HG02938 (cell line): Measurements from ENCODE around the gene PLEKHO2.

Experiments
- ATAC-seq: cut with Tn5 transposase; IDR thresholded peaks from one replicate; pipeline ENCODE4 v1.9.1; 2021; ENCODE audit warnings: mild to moderate bottlenecking, moderate library complexity; ENCODE audit not compliant: unreplicated experiment

Gene PLEKHO2

GRCh38 chr15:64911311-64912186 is 69.8 kb downstream of the PLEKHO2 start, which contains the start of gene ANKDD1A:
Gene ANKDD1A (plus strand): TSS chr15:64911902. CDS start chr15:64911931, 29 bp downstream.
- ATAC-seq = no peak

GRCh38 chr15:64912379-64913325 is 70.9 kb downstream of the PLEKHO2 start:
- no peak for ATAC-seq

DNA sequence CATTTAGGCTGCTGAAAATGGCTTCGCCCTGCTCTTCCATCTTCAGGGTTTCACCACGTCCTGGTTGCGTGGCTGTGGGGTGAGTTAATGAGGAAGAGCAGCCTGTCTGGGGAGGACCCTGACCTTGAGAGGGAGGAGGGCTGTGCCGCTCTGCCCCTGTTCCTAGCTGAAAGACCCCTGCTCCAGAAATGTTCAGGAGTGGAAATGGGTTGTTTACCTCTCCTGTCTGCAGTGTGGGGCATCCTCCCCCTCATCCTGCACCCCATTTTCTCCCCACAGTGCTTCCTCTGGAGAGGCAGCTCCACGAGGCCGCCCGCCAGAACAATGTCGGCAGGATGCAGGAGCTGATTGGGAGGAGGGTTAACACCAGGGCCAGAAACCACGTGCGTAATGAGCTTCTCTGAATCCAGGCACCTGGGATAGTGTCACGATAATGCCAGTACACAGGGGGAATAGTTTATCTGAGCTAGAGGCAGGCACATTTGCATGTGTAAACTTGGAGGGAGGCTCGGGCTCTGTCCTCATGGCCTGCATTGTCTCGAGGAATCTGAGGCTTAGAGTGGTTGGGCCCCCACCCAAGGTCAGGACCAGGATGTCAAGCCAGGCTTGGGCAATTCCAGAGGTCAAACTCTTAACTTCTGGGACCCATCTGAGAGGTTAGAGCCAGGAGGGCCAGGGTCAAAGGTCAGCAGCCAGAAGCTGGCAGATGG is 74.0 kb downstream of the PLEKHO2 start:
- ATAC-seq = no peak

GRCh38 chr15:64916365-64916764 is 74.7 kb downstream of the PLEKHO2 start:
- no peak for ATAC-seq

DNA sequence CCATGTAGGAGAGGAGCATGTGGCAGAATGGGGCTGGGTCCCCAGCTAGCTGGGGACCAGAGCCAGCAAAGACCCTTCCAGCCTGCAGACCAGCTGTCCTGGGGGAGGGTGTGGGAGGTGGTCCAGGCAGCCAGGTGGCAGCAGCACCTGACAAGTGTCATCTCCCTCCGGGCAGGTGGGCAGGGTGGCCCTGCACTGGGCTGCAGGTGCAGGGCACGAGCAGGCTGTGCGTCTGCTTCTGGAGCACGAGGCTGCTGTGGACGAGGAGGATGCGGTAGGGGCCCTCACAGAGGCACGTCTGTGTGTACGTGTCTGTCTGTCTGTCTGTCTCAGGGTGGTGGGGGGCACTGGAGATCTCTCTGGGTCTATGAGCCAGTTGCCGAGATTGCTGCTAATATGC is 75.5 kb downstream of the PLEKHO2 start:
- no peak for ATAC-seq
